Right ventricle myocardium superior (tissue), 1 donor: Measurements from ENCODE around the gene ZEB2. TPM values are rescaled to one million over a fixed set of nuclear protein-coding genes. Genes with fewer than 3 reads are reported as not detected.

ENCODE experiments used
- ATAC-seq: fragments of 200-7000 bp; cut with Tn5 transposase; one replicate; pipeline ENCODE4 v1.9.1; 2020; ENCODE audit warnings: mild to moderate bottlenecking; ENCODE audit not compliant: poor library complexity
- DNase-seq: peaks from one replicate; pipeline ENCODE4 v3.0.0-alpha.2; 2020
- intact Hi-C: fragments of 100-400 bp; cut with DNase I; formaldehyde crosslinking; loops from one replicate; pipeline ENCODE4 v1.11.2; 2022
- total RNA-seq: library from RNA; stranded (reverse); fragmentation: NEBNext Ultra II Directional; extraction: Animal tissue kit (Norgen Biotek cat#: 25700); gene quantifications from one replicate; pipeline ENCODE4 v1.2.1, GENCODE V29; 2021
- donor health status: DM: no; HTN: yes; CAD: no; lungs with severe emphysema.

Gene ZEB2
- total RNA-seq, 1 donor from 2014 or later: 81.0 TPM

DNA sequence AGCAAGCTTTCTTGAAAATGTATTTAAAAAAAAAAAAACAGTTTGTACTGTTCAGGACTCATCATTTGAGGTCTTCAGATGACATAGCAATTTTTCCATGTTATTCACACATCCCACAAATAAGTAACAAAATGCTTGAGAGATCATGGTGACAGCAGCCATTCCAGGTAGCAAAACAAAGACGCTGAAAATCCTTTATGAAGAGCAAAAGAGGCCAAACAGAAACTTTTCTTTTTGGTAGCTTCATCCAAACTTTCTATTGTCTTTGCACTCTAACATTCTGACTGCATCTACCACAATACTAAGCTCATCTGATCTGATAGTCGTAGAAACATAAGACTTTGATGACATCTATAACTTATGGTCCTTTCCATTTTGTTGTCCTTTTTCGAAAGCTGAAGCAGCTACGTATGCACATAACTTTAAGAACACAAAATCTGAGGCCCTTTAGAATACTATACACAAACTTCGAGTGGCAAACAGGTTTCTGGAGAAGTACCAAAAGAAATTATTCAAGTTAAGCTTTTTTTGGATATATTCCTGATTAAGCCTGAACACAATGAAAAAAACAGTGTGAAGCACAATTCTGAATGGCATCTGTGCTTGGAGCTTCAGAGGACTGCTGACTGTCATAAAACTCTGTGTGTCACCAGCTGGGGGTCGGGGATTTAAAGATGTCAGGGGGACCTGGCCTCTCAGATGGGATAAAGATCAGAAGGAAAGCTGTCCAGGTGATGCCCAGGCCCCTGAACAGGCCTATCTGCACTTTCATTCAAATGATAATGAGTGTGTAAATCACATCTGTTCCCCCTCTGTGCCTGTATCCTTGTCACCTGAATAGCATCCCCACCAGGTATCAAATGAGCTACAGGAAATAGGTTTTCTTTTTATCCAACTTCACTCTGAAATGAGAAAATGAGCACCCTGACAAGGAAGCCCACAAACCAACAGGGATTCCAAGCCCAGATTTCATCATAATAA is 75.8 kb downstream of the ZEB2 start:
- intact Hi-C loops: no loop called here
- ATAC-seq (no peak), DNase-seq (no peak)

DNA sequence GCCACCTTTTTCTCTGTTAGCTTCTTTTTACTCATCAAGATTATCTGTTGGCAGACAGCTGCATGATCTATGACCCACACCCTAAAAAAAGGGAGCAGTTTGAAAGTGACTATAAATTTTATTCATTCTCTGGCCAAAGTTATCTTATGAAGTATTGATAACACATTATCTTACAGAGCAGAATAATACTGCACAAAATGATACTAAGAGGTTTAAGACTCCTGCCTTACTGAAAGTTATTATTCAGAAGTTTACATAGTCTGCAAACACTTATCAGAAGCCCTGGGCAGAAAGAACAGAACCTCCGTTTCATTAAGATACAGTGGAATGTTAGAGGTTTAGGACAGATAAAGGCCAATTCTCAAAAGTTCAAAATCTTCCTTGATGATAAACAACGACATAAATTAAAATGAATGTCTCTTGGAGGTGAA is 78.2 kb downstream of the ZEB2 start:
- intact Hi-C loops: no loop called here
- ATAC-seq (no peak), DNase-seq (no peak)

DNA sequence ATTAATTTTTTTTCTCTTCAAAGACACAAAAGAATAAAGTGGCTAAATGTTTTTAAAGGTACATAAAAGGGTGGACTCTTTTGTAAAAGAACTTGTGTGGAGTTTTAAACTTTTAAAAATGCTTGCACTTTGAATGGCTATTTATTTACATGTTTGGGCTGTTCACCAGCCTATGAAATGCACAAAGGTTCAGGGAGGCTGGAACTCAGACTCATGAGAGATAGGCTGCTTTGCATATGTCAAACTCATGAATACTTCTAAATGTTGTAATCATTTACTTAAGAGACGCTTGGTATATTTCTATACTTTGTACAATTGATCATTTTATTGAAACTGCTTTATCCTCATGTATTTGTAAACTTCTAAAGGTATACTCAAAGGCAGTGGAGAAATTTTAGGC is 79.9 kb downstream of the ZEB2 start:
- intact Hi-C loops: no loop called here
- no peak for ATAC-seq
- no peak for DNase-seq

DNA sequence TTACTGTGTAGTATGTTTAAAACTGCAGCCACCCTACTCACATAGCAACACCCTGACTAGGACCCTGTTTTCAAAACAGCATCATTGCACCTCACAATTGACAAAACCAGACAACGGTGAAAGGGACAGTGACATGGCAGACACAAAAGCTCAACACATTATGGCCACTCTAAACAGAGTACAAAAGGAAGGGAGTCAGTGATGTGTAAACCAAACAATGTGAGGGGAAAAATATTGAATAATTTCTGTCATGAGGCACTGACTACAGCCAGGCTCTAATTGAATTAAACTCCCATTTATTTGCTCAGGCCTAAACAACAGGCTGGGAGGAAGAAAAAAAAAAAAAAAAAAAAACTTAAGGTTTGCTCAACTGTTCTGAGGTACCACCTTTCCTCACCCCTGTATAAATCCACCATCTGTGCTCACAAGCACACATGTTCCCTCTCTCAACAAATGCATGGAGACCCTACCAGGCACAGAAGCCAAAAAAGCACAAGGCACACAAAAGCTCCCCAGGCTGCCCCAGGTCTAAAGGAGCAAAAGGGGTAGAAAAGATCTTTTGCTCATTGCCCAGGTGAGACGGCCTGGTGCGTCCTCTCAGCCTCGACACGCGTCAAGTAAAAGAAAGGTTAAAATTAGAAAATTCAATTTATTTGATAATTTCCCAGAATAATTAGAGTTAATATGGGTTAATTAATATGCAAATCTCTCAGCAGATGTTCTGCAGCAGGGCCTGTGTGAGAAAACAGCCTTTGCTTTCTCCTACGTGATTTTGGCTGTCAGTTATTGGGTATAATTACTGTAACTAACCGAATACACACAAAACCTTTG is 80.9 kb downstream of the ZEB2 start:
- no peak for DNase-seq
- no peak for ATAC-seq
- intact Hi-C loops: no loop called here

DNA sequence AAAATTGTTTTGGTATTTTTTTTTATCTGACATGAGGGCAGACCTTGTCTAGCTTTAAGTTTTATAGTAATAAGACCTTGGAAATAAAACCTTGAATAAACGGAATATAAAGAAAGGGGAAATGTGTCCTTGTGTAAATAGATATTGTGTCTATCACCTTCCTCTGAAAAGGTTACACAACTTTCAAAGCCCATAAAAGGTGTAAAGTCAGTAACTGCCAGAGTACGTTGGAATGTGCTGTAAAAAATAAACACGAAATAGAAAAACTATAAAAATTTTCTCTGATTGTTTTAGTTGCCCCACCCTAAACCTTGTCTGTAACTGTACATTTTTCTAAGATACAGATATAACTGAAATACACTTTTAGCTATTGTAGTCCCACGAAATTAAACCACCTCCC is 82.3 kb downstream of the ZEB2 start:
- ATAC-seq (no peak), DNase-seq (no peak)
- intact Hi-C loops: no loop called here

DNA sequence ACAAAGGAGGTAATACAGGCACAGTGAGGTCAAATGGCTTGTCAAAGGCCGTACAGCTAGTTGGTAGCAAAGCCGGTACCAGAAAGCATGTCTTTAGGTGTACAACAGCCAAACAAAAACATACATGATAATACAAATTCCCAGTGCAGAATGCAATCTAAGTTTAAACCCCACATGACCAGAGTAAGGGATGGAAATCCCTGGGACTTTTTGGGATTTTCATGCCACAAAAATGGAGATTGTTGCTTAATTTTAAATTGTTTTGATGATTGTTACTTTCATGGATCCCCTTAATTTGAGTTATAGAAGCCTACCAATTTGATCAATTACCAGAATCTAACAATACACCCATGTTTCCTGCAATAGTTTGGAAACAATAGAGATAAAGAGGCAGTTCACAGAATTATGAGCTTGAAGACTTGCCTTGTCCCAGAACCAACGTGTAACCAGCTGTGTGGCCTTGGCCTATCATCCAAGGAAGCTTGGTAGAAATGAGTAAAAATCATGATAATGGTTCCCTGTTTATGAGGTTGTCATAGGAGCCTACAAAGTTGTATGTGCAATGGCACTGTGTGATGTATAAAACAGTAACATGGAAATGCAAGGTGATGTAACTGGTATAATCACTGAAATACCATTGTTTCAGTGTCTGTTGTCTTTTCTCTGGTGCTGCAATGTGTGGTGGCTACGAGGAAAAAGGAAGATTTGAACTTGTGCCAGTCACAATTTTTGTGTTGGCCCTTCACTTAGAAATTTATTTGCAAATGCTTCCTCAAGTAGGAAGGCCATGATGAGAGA is 85.3 kb downstream of the ZEB2 start:
- intact Hi-C loops: no loop called here
- DNase-seq (no peak), ATAC-seq (no peak)

DNA sequence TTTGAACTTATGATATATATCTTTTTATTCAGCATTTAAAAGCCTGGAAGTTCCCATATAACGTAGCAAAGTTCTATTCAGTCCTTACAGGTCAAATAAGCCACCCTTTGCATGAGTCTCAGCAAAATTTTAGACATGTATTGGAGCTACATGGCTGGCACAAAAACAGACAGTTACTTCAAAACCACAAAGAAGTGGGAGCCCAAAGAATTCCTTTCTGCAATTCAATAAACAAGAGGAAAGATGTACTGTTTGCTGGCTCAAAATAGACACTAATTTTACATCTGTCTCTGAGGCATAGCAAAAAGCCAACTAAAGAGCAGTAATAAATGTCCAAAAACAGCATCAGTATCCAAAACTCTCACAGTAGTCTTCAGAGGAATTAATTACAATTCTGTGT is 87.0 kb downstream of the ZEB2 start:
- ATAC-seq: no peak
- intact Hi-C loops: no loop called here
- no peak for DNase-seq

DNA sequence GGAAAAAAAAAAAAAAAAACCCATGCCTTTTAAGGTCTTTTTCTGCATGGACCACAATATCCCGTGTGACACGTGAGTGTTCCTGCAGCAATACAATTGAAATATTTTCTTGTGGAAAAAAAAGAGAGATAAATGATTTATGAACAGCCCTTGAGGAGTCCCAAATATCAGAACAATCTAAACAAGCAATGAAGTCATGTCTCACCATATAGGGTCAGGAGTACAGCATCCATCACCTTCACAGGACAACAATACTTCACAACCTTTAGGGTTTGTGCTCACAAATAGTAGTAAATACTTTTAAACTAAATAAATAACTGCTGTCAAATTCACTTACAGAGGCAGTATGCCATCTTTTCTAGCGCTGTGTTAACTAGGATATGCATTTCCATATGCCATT is 87.9 kb downstream of the ZEB2 start:
- intact Hi-C loops: loop anchor here (2.0 kb wide), 1 partner anchor 77 kb away; no protein-coding TSS in a partner anchor
- DNase-seq (no peak), ATAC-seq (no peak)

DNA sequence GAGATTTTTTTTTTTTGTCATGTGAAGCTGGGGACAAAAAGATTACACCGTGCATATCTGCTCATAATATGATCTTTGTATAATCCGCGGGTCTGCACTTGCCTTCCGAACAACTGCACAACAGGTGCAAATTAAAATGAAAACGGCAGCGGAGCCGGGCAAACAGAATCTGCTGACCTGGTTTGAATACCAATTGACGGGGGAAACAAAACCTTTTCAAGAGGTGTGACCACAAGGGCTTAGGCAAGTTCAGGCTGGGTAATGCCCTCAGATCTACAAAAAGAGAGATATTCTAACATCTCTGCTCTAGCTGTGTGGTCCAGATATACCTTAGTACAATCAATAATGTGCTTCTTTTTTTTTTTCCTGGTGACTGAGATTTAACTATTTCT is 88.5 kb downstream of the ZEB2 start:
- intact Hi-C loops: loop anchor here (2.0 kb wide), 1 partner anchor 77 kb away; no protein-coding TSS in a partner anchor
- DNase-seq: no peak
- peak; percentile 36 for ATAC-seq

DNA sequence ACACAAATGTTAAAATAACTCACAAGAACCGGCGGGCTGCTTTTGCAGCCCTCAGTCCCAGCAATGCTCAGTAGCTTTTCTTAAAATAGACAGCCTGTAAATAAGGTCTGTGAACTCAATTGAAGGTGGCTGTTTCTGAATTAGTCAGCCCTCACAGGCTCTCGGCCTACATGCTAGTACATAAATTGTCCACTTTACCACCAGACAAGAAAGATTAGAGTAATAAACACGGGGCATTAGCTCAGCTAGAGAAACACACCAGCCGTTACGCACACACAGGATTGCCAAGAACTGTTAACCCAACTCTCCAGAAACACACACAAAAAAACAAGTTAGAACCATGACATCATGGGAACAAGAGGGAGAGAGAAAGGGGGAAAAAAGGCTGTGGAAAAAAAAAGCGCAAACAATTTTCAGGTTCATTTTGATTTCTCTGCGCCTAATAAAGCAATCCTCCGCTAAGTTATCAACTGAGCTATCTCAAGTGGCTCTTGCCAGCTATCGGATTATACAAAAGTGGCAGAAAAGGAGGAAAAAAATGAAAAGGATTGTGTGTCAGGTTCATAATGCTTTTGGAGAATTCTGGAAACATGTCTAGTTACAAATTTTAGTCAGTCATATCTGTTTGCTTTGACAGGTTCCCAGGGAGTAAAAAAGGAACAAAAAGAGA is 89.1 kb downstream of the ZEB2 start:
- intact Hi-C loops: loop anchor here (2.0 kb wide), 1 partner anchor 78 kb away; no protein-coding TSS in a partner anchor
- ATAC-seq (peak; percentile 76), DNase-seq (no peak)

DNA sequence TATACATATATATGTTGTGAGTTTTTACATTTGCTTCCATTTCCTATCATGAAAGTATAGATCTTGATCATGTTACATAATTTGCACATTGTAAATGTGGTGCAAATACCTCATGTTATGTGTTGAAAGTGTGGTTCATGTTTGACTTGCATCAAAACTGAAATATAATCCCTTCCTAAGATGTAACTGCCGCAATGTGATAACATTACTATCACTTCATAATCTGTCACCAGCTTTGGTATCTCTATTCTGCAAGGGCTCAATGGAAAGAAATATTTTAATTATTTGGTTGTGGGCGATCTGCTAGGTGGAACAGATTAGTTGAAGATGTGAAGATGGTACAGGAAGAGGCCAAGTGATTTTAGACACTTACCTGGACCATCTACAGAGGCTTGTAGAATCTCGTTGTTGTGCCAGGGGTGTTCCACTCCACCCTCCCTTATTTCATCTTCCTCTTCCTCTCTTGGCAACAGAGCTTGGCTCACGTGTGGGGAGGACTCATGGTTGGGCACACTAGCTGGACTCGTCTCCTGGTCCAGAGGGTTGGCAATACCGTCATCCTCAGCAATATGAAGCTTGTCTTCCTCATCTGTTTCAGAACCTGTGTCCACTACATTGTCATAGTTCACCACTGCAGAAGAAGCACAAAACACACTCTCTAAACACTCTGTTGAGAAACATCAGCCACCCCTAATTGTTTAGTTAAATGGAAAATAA is 90.4 kb downstream of the ZEB2 start:
- ATAC-seq (peak; percentile 12), DNase-seq (no peak)
- intact Hi-C loops: loop anchor here (2.0 kb wide), 1 partner anchor 79 kb away; no protein-coding TSS in a partner anchor

DNA sequence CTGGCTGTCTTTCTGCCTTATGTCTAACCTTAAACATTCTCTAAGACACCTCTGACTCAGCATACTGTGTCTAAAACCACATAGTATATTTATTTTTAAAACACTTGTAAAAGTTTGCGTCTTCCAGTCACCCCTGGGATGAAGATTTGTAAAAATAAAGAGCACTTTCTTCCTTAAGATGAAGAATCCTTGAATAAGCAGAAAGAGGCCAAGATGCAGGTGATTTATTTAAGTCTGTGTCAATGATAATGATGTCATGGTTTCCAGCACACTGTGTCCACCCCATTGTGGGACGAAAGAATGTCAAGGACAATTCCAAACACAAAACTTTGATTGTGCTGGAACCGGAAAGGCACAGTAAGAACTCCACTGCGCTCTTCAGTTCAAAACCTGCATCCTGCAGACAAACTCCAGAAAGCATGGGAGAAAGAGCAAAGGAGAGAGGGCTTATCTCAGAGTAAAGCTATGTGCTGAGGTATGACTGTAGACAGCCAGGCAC is 92.9 kb downstream of the ZEB2 start:
- ATAC-seq (peak; percentile 63), DNase-seq (no peak)
- intact Hi-C loops: no loop called here

DNA sequence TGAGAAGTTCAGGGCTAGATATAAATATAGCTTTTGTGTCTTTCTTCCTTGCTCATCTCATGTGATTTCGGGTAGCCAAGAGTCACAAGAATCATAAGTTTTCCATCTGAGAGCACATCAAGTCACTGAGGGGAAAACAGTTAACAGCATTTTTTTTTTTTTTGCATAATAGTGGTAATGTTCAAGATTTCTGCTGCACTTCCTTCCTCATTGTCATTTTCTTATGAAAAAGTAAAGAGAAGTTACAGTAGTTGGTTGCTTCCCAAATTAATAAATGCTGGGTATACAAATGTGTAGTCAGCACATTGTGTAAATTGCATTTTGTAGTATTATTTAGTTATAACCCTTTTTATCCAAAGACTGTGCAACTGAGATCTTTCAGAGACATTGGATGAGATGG is 93.6 kb downstream of the ZEB2 start:
- ATAC-seq (peak; percentile 7), DNase-seq (no peak)
- intact Hi-C loops: no loop called here

DNA sequence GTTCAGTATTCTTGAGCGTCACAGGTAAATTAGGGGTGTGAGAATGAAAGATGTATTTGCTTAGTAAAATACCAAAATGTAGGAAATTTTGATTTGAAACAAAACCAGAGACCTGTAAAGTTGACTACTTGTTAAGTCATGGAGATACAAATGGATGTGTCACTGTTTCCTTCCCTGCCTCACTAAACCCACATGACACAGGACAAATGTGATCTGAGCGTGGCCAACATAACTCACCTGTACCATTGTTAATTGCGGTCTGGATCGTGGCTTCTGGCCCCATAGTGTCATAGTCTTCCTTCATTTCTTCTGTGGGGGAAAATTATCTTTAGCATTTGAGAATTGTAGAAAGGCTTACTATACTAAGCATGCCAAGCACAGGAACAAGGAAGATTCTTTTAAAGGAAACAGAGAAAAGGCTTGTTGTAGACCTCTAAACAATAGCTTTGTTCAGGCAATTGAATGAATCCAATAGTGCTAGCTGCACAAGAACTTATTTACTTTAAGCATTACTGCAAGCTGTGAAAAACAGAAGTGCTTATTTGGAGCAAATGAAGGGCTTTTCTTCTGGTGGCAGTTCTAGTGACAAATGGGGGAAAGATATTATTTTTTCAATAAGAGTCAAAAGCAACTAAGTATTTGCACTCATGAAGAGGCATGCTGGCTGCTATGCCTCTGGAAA is 95.2 kb downstream of the ZEB2 start:
- DNase-seq (no peak), ATAC-seq (no peak)
- intact Hi-C loops: no loop called here

DNA sequence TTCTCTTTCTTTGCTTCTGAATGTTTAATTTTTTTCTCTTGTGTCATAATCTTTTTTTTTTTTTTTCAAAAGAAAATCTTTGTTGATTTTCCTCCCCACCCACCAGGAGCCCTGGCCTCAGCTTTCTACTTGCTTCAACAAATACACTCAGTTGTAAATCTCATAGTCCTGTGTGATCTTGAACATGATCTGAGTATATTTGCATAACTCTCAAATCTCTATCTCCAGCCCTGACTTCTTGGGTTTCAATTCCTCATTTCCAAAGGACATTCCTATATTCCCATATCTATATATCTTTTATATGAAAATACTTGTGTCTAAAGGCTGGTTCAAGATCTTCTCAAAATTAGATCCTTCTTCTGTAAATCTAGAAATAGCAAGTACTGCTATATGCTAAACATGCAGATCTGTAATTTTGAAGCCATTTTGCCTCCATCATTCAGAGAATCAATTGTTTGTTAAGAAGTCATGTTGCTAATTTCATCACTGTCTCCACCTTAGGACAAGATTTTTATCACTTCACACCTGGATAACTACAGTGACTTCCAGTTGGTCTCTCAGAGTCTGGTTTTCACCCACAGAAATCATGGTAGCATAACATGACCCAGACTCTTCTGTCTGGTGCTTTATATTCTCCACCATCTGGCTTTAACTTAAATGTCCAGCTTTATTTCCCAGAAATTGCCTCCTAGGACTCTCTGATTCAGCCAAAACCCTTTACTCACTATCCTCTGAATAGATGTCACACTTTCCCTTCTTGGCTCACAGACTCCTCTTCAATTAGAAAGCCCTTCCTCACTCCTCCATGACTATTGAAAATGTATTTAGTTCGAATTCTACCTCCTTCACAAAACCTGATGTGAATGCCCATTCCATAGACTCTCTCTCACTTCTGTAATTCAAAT is 98.1 kb downstream of the ZEB2 start:
- intact Hi-C loops: no loop called here
- ATAC-seq (no peak), DNase-seq (no peak)

DNA sequence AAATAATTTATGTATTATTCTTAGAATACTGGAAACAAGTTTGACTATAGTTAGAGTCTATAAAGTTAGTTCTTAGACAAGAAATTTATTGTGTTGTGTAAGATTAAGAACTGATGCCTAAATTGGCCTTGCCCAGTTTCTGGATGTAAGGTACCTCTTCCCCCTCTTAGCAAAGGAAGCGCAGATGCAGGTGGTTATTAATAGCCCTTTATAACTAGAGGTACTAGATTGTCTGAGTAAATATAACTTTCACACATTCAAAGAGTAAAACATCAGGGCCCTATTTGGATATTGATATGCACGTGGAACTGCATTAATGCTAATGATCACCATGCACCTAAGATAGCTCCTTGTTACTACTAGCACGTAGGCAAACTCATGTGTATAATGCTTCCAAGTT is 100.7 kb downstream of the ZEB2 start:
- intact Hi-C loops: no loop called here
- ATAC-seq (peak; percentile 44), DNase-seq (no peak)
